Measurements from ENCODE around the gene GAPT. TPM values are rescaled to one million over a fixed set of nuclear protein-coding genes. Genes with fewer than 3 reads are reported as not detected.

The GAPT gene
- total RNA-seq, 6 donors from 2014 or later, result 1.0 to 8.0 (median 6.4) TPM; not detected in 1

GRCh38 chr5:58454025-58454424 is 37.2 kb upstream of the GAPT start:
- TF ChIP-seq EP300 (IDR thresholded peaks at IDR 0.05), result no peak
- no peak for TF ChIP-seq POLR2AphosphoS5 (IDR thresholded peaks at IDR 0.05)
- no peak for TF ChIP-seq POLR2A (IDR thresholded peaks at IDR 0.05)
- no peak for TF ChIP-seq CTCF (IDR thresholded peaks at IDR 0.05)
- WGBS, 2 donors, result 80 to 88% methylated on average over 1 of the region's 1 CpG
- Histone ChIP-seq H3K9me3 (no peaks in the 10 kb centered on the region), H3K4me3 (no peak overlapping the region), H3K27me3 (no peaks in the 10 kb centered on the region), H3K36me3 (peaks cover 0 to 43% (median 6%) of the 10 kb centered on the region in 4 donors), H3K27ac (no peak overlapping the region), H3K4me1 (no peaks in the 10 kb centered on the region)
- no peak for DNase-seq
- ATAC-seq (ENCODE audit: low FRiP score in 2 of 2), result no peak

GRCh38 chr5:58455066-58455465 is 36.2 kb upstream of the GAPT start:
- 63 to 76% methylated on average over 5 of the region's 5 CpGs for WGBS, 2 donors
- Histone ChIP-seq H3K27ac (no peak overlapping the region), H3K4me3 (peak overlapping the region in 2 of 4 donors; percentile 53 to 86)

GRCh38 chr5:58455480-58455879 is 35.8 kb upstream of the GAPT start:
- no peaks in the 10 kb centered on the region for H3K4me1 ChIP-seq
- TF ChIP-seq POLR2AphosphoS5 (IDR thresholded peaks at IDR 0.05), result no peak
- TF ChIP-seq POLR2A (IDR thresholded peaks at IDR 0.05), result no peak
- TF ChIP-seq EP300 (IDR thresholded peaks at IDR 0.05), result no peak
- no peak for TF ChIP-seq CTCF (IDR thresholded peaks at IDR 0.05)
- H3K4me3 ChIP-seq, result peak overlapping the region in 2 of 4 donors; percentile 53 to 86
- WGBS, 2 donors, result 73 to 75% methylated on average over 5 of the region's 5 CpGs
- no peak for ATAC-seq (ENCODE audit: low FRiP score in 2 of 2)
- no peak overlapping the region for H3K27ac ChIP-seq
- H3K9me3 ChIP-seq, result no peaks in the 10 kb centered on the region
- peaks cover 0 to 43% (median 6%) of the 10 kb centered on the region in 4 donors for H3K36me3 ChIP-seq
- H3K27me3 ChIP-seq, result no peaks in the 10 kb centered on the region
- no peak for DNase-seq

More at GRCh38 chr5:58455066-58455465, 36.2 kb upstream of the GAPT start:
- Histone ChIP-seq H3K27me3 (no peaks in the 10 kb centered on the region), H3K36me3 (peaks cover 0 to 43% (median 6%) of the 10 kb centered on the region in 4 donors), H3K4me1 (no peaks in the 10 kb centered on the region), H3K9me3 (no peaks in the 10 kb centered on the region)
- ATAC-seq (ENCODE audit: low FRiP score in 2 of 2), result no peak
- no peak for DNase-seq
- TF ChIP-seq POLR2AphosphoS5 (IDR thresholded peaks at IDR 0.05), result no peak
- no peak for TF ChIP-seq POLR2A (IDR thresholded peaks at IDR 0.05)
- TF ChIP-seq EP300 (IDR thresholded peaks at IDR 0.05), result no peak
- no peak for TF ChIP-seq CTCF (IDR thresholded peaks at IDR 0.05)

- Histone ChIP-seq H3K4me1 (peaks cover 0 to 3% (median 0%) of the 10 kb centered on the region in 4 donors), H3K27me3 (no peaks in the 10 kb centered on the region), H3K9me3 (no peaks in the 10 kb centered on the region), H3K27ac (peak overlapping the region in 1 of 4 donors; percentile 2), H3K36me3 (peaks cover 0 to 43% (median 6%) of the 10 kb centered on the region in 4 donors), H3K4me3 (peak overlapping the region in 2 of 4 donors; percentile 53 to 86)
- no peak for TF ChIP-seq EP300 (IDR thresholded peaks at IDR 0.05)
- ATAC-seq (ENCODE audit: low FRiP score in 2 of 2) (no peak), DNase-seq (no peak)
- WGBS, 2 donors, result 59 to 72% methylated on average over 3 of the region's 3 CpGs
These were observed 35.2 kb upstream of the GAPT start for GRCh38 chr5:58456026-58456425.

GRCh38 chr5:58456486-58456885 is 34.7 kb upstream of the GAPT start:
- Histone ChIP-seq H3K27ac (peak overlapping the region in 1 of 4 donors; percentile 2), H3K9me3 (no peaks in the 10 kb centered on the region), H3K27me3 (no peaks in the 10 kb centered on the region), H3K4me1 (peaks cover 0 to 4% (median 0%) of the 10 kb centered on the region in 4 donors), H3K36me3 (peaks cover 0 to 43% (median 6%) of the 10 kb centered on the region in 4 donors), H3K4me3 (peak overlapping the region in 3 of 4 donors; percentile 53 to 86 (median 64))
- ATAC-seq (ENCODE audit: low FRiP score in 2 of 2) (no peak), DNase-seq (no peak)
- 73 to 78% methylated on average over 1 of the region's 1 CpG for WGBS, 2 donors
- TF ChIP-seq POLR2AphosphoS5 (IDR thresholded peaks at IDR 0.05) (no peak), EP300 (IDR thresholded peaks at IDR 0.05) (no peak), POLR2A (IDR thresholded peaks at IDR 0.05) (no peak), CTCF (IDR thresholded peaks at IDR 0.05) (no peak)
